Coronary artery (tissue), 2 donors: Measurements from ENCODE around the gene CASK.
"Not testable (repeated sequence)": the region's sequence is repeated elsewhere in the genome, so short reads cannot be mapped to it uniquely, and the experiment has no call there.

Experiments used
- DNase-seq: peaks from one replicate; pipeline ENCODE4 v3.0.0-alpha.2; 2017; ENCODE audit warnings: low spot score
- H3K27ac ChIP-seq, 2 donors: fragments of 200-600 bp; sonication (generic); one replicate each; pipeline ENCODE4 v1.5.1; 2016 to 2019
- H3K4me3 ChIP-seq: fragments of 200-600 bp; sonication (generic); 2 replicates; pipeline ENCODE4 v1.5.1; 2016; ENCODE audit warnings: mild to moderate bottlenecking, moderate library complexity
- TF ChIP-seq, protein P1 (sequence below): fragments of 200-600 bp; sonication (generic); IDR thresholded peaks from one replicate; pipeline ENCODE4 v1.5.1; 2019; ENCODE audit warnings: antibody characterized with exemption

The CASK gene

DNA sequence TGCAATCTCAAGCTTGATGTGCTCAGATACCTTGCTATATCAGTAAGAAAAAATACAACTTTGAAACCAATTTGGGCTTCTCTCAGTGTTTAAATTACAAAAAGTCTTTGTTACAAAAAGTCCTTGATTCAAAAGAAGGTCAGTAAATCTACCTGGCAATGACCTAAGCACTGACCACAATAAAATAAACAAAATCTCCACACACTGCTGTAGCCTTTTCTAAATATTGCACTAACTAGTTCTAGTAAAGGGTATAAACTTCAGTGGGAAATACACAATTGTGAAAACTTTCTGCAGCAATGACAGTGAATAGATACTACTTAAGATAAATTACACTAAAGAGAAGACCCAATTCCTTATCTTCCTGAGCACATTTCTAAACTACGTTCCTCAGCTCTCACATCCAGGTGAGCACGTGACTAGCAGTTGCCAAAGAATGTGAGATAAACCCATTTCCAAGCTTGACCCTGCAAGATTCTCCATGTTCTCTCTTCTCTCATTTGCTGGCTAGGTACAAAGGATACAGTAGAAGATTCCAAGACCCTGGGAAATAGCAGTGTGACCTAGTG, 316.0 kb downstream of the CASK start:
- Histone ChIP-seq H3K27ac (no peak overlapping the region), H3K4me3 (no peak overlapping the region)
- TF ChIP-seq, protein P1, sequence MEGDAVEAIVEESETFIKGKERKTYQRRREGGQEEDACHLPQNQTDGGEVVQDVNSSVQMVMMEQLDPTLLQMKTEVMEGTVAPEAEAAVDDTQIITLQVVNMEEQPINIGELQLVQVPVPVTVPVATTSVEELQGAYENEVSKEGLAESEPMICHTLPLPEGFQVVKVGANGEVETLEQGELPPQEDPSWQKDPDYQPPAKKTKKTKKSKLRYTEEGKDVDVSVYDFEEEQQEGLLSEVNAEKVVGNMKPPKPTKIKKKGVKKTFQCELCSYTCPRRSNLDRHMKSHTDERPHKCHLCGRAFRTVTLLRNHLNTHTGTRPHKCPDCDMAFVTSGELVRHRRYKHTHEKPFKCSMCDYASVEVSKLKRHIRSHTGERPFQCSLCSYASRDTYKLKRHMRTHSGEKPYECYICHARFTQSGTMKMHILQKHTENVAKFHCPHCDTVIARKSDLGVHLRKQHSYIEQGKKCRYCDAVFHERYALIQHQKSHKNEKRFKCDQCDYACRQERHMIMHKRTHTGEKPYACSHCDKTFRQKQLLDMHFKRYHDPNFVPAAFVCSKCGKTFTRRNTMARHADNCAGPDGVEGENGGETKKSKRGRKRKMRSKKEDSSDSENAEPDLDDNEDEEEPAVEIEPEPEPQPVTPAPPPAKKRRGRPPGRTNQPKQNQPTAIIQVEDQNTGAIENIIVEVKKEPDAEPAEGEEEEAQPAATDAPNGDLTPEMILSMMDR: no peak
- no peak for DNase-seq

DNA sequence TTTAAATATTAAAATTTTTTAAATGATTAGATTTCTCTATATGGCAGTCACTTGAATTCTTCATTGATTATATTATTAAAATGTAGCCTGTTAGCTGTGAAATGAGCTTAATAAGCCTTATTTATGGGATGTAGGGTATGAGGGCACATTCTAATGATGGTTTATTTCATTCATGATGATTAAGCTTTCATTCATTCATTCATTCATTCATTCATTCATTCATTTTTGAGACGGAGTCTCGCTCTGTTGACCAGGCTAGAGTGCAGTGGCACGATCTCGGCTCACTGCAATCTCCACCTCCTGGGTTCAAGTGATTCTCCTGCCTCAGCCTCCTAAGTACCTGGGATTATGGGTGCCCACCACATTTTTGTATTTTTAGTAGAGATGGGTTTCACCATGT, 317.3 kb downstream of the CASK start:
- H3K27ac ChIP-seq, DNase-seq, H3K4me3 ChIP-seq: not testable (repeated sequence)

GRCh38 chrX:41604766-41605543, 318.4 kb downstream of the CASK start:
- Histone ChIP-seq H3K4me3 (no peak overlapping the region), H3K27ac (peak overlapping the region in 1 of 2 donors; percentile 38)
- TF ChIP-seq, protein P1: no peak
- no peak for DNase-seq

DNA sequence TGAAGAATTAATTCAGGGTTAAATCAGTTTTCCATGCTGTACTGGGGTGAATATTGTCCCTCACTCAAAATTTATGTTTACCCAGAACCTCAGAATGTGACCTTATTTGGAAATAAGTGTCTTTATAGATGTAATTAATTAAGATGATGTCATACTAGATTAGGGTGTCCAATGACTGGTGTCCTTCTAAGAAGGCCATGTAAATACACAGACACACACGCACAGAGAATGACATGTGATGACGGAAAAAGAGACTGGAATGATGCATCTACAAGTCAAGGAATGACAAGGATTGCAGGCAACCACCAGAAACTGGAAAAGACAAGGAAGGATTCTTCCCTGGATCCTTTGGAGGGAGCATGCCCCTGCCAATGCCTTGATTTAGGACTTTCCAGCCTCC, 319.2 kb downstream of the CASK start:
- TF ChIP-seq, protein P1: no peak
- Histone ChIP-seq H3K27ac (peak overlapping the region in 1 of 2 donors; percentile 38), H3K4me3 (no peak overlapping the region)
- no peak for DNase-seq

- Histone ChIP-seq H3K4me3 (no peak overlapping the region), H3K27ac (no peak overlapping the region)
- no peak for DNase-seq
- TF ChIP-seq, protein P1: no peak
Measured at GRCh38 chrX:41603596-41603995, 319.8 kb downstream of the CASK start.

DNA sequence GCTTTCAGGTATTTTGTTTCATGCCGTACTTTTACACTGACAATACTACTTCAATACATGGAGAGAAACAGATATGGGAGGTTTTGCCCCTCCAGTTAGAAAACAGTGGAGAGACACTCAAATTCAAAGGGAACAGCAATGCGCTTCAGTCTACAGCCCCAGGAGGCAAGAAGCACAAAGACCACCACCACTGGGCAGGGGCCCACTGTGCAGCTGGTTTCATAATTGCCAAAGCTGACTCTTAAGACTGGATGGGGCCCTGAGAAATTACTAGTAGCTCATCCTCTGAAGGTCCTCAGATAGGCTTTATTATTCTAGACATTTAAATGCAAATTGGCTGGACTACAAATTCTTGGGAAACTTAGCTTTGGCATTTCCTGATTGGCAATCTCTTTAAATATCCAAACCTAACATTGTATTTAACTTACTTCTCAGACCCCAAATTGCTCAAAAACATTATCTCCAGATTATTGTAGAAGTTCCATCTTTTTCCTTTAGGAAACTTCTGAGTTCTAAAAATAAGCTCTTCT, 320.5 kb downstream of the CASK start:
- TF ChIP-seq, protein P1: no peak
- Histone ChIP-seq H3K4me3 (no peak overlapping the region), H3K27ac (no peak overlapping the region)
- DNase-seq: no peak

DNA sequence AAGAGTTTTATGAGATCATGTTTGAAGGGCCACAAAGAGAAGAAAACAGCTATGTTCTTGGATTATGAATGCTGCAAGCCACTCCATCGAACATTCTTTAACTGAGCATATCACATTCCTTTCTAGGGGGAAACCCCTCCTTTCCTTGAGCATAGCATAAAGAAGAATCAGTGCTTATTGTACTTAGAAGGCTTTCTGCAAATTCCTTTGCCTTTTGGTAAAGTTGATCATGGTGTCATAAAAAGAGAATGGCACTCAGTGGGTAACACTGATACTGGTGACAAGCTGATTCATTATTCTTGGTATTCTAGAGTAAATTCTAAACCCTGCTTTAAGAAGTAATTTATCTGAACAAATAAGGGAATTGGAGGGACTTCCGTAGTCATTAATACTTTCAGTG, 323.1 kb downstream of the CASK start:
- no peak for DNase-seq
- TF ChIP-seq, protein P1: no peak
- H3K4me3 ChIP-seq: no peak overlapping the region
- H3K27ac ChIP-seq: no peak overlapping the region
